Mononuclear cell (primary cell): ENCODE measurements around the gene FGD3. TPM values are rescaled to one million over a fixed set of nuclear protein-coding genes. Genes with fewer than 3 reads are reported as not detected.
"Not testable (repeated sequence)": the region's sequence is repeated elsewhere in the genome, so short reads cannot be mapped to it uniquely, and the experiment has no call there.

ENCODE experiments used
- H3K27me3 ChIP-seq: 2 replicates; pipeline ENCODE4 v1.6.0; 2011; ENCODE audit warnings: low read length, control low read depth; ENCODE audit not compliant: insufficient read depth
- H3K4me1 ChIP-seq: 2 replicates; pipeline ENCODE4 v1.5.1; 2011; ENCODE audit warnings: mild to moderate bottlenecking, low read length, control low read depth; ENCODE audit not compliant: insufficient read depth
- H3K4me3 ChIP-seq: 2 replicates; pipeline ENCODE4 v1.5.1; 2011; ENCODE audit warnings: mild to moderate bottlenecking, low read length, moderate library complexity
- H3K9me3 ChIP-seq: 2 replicates; pipeline ENCODE4 v1.5.1; 2011; ENCODE audit warnings: low read depth, mild to moderate bottlenecking, control low read depth, low read length
- total RNA-seq: library from RNA; depleted of rRNA; stranded (reverse); fragments of >200 nt; gene quantifications from one replicate; pipeline ENCODE4 v1.2.3, GENCODE V29; 2012

FGD3 gene, protein sequence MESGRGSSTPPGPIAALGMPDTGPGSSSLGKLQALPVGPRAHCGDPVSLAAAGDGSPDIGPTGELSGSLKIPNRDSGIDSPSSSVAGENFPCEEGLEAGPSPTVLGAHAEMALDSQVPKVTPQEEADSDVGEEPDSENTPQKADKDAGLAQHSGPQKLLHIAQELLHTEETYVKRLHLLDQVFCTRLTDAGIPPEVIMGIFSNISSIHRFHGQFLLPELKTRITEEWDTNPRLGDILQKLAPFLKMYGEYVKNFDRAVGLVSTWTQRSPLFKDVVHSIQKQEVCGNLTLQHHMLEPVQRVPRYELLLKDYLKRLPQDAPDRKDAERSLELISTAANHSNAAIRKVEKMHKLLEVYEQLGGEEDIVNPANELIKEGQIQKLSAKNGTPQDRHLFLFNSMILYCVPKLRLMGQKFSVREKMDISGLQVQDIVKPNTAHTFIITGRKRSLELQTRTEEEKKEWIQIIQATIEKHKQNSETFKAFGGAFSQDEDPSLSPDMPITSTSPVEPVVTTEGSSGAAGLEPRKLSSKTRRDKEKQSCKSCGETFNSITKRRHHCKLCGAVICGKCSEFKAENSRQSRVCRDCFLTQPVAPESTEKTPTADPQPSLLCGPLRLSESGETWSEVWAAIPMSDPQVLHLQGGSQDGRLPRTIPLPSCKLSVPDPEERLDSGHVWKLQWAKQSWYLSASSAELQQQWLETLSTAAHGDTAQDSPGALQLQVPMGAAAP
- total RNA-seq, result 55.7 TPM

DNA sequence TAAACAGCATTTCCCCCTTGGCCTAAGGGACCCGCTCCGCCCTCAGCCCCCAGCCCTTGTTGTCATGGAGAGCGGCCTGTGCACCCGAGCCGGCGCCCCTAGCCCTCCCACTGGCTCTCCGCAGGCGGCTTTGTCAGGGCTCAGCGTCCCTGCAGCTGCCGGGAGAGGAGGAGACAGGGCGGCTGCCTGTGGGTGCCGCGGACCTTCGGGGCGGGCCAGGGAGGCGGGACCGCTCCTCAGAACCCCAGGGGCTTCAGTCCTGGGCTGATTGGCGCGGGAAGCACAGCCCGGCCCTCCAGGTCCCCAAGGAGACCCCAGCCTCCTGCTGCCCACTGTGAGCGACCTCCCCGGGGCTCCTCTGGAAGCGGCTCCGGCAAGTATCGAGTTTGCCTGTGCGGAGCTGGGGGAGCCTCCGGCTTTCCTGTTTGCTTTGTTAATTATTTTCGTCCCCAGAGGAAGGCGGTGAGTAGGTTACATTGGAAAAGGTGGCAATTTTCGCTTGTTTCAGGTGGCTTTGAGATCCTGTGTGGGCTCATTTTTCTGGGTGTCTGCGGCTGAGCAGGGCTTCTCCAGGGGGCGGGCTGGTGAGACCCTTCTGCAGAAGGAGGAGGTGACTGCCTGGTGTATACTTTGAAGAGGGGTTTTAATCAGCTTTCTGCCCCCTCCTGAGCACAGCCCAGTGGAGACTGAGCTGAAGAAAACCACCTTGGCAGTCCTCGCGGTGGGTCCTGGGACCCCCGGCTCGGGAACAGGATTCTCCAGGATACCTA, at the start of gene FGD3:
Gene FGD3, plus strand, starts transcription at position 256 of the 770 bp plus-strand sequence. CDS start 28,734 bp downstream, outside the sequence.
- peak within 1 kb of the TSS; percentile 43 for H3K4me3 ChIP-seq
- peaks cover 25% of the 10 kb centered on the region for H3K4me1 ChIP-seq
- no peaks in the 10 kb centered on the region for H3K9me3 ChIP-seq
- peaks cover 22% of the 10 kb centered on the region for H3K27me3 ChIP-seq

DNA sequence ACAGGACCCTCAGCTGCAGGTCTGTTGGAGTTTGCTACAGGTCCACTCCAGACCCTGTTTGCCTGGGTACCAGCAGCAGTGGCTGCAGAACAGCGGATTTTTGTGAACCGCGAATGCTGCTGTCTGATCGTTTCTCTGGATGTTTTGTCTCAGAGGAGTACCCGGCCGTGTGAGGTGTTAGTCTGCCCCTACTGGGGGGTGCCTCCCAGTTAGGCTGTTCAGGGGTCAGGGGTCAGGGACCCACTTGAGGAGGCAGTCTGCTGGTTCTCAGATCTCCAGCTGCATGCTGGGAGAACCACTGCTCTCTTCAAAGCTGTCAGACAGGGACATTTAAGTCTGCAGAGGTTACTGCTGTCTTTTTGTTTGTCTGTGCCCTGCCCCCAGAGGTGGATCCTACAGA, 42.2 kb upstream of the FGD3 start:
- not testable (repeated sequence) for H3K27me3 ChIP-seq, H3K9me3 ChIP-seq, H3K4me1 ChIP-seq, H3K4me3 ChIP-seq

DNA sequence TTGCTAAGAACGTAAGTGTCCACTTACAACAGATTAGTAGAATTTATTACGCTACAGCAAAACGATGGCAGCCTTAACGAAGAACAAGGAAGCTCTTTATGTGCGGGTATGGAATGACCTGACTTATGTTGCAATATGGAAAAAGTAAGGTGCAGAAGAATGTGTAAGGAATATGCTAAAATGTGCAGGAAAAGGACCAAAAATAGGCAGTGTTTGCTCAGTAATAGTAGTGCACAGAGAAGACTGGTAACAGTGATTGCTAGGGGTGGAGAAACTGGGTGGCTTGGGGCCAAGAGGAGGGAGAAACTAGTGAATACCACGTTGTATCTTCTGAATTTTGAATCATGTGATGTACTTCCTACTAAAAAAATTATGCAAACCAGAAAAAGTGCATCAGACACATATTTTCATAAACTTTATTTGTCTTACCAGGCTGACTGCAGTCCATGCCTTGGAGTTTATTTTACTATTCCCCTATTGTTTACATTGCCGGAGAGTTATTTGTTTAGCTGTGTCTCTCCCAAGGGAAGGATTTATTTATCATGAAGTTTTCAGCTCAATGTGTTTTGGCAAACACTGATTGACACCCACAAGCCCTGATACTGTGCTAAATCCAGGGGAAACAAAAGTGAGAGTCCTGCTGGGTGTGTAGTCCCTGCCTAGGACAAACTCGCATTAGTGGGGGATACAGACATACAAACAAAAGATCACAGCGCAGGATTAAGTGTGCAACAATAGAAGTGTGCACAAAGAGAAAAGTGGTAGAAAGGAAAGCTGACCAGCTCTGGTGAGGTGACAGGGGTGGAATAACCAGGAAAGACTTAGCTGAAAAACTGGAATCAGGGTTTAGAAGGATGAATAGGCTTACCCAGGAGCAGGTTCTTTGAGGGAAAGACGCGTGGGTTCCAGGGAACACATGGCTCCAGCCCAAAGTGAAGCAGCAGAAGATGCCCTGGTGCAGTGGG, 35.5 kb upstream of the FGD3 start:
- no peaks in the 10 kb centered on the region for H3K4me1 ChIP-seq
- no peaks in the 10 kb centered on the region for H3K9me3 ChIP-seq
- H3K27me3 ChIP-seq, result peaks cover 6% of the 10 kb centered on the region
- no peak overlapping the region for H3K4me3 ChIP-seq

DNA sequence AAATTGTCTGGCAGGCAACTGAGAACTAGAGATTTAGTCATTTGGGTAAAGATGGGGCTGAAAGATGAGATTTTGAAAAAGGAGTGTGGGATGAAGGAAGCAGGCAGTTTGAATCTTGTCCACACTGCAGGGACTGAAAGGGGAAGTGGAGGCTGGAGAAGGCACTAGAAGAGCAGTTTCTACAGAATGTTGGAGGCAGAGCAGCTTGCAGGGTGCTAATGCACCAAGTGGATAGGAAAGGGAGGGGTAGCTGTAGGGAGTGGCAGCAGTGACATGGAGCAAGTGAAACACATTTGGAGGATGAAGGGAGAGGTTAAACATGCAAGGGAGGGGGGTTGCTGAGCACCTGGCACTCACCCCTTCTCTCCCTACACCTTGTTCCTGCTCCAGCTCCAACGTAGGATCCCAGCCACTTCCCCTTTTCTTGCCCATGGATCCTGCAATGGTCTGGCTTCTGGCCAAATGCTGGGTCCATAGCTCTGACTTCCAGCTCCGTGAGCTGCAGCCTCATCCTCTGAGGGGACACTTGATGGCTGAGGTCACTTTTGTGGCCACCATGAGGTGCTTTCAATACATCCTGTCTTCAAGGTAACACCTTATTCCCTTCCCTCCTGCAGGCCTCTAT, 30.0 kb upstream of the FGD3 start:
- H3K4me1 ChIP-seq, result no peaks in the 10 kb centered on the region
- H3K9me3 ChIP-seq, result no peaks in the 10 kb centered on the region
- H3K27me3 ChIP-seq, result no peaks in the 10 kb centered on the region
- no peak overlapping the region for H3K4me3 ChIP-seq

DNA sequence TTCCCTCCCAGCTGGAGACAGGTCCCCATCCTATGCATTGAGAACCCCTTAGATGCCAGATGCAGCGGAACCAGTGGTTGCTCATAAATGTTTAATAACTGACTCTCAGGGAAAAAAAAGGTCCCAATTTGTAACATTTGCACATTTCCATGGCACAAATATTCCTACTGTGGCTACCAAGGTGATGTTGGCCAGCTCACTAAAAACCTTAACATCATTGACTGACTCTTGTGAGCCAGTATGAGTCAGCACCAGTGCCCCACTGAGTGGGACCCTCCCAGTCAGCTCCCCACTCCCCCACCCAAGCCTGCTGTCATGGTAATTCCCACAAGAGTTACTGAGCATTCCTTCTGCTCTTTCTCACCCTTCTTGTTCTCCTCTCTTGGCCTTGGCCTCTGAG, 26.9 kb upstream of the FGD3 start:
- Histone ChIP-seq H3K4me3 (no peak overlapping the region), H3K4me1 (no peaks in the 10 kb centered on the region), H3K9me3 (no peaks in the 10 kb centered on the region), H3K27me3 (no peaks in the 10 kb centered on the region)

DNA sequence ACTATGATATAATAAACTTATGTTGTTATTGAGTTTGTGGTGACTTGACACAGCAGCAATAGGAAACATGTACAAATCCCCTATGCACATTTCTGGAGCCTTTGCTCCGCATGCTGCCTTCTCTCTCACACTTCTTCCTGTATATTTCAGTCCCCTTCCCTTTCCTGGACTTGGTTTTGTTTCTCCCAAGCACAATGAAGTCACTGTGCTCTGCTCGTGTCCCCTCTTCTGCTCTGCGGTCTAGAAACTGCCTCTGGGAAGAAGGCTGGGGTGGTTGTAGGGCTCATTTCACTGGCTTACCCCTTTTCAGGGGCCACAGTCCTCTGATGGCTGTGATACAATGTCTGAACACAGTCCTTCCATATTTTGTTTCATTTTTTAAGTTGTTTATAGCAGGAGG, 15.7 kb upstream of the FGD3 start:
- Histone ChIP-seq H3K4me3 (no peak overlapping the region), H3K4me1 (no peaks in the 10 kb centered on the region), H3K9me3 (no peaks in the 10 kb centered on the region), H3K27me3 (no peaks in the 10 kb centered on the region)

DNA sequence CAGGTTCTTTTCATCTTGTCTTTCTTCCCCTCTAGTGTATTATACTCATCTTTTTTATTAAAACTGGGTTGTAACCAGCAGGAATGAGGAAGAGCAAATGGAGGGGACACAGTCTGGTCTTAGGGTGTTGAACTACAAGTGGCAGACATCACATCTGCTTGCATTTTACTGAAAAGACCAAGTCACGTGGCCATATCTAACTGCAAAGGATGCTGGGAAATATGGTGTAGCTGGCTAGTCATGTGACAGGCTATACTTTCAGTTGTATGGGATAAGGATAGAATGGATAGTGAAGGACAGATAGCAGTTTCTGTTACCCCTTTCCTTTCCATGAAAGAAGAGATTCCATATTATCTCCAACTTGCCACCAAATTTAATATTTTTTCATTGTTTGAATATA, 13.0 kb upstream of the FGD3 start:
- H3K4me1 ChIP-seq, result no peaks in the 10 kb centered on the region
- H3K27me3 ChIP-seq, result no peaks in the 10 kb centered on the region
- H3K9me3 ChIP-seq, result no peaks in the 10 kb centered on the region
- H3K4me3 ChIP-seq, result no peak overlapping the region

DNA sequence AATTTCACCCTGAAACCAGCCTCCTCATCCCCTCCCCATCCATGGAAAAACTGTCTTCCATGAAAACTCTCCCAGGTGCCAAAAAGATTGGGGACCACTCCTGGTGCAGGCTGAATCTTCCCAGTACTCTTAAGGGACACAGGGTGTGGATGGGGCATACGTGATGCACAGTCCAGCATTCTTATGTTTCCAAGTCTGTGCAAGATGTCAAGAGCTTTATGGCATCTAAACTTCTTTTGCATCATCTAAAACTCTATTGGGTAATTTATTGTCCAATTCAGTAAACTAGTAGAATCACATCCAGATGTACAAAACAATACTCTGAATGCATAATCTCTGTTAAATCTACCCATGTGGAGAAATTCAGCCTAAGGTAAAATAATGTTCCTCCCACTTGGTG, 9.3 kb upstream of the FGD3 start:
- Histone ChIP-seq H3K9me3 (no peaks in the 10 kb centered on the region), H3K4me3 (no peak overlapping the region), H3K4me1 (no peaks in the 10 kb centered on the region), H3K27me3 (no peaks in the 10 kb centered on the region)

DNA sequence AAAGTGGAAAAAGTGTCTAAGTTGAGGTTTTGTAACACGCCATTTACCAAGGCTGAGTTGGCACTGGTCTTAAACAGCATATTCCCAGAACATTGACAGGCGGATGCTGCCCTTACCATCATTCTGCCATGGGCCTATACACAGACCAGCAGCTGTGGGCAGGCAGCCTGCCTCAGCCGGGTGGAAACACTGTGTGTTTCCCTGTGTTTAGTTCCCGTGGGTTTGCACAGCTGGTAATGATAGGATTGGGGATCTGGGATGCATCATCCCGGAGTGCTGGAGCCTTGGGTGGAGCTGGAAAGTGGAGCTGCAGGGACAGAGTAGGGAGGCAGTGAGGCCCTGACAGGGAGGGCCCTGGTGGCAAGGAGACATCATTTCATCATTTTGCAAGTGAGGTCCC, 5.5 kb upstream of the FGD3 start:
- Histone ChIP-seq H3K4me1 (peaks cover 2% of the 10 kb centered on the region), H3K4me3 (no peak overlapping the region), H3K9me3 (no peaks in the 10 kb centered on the region)

DNA sequence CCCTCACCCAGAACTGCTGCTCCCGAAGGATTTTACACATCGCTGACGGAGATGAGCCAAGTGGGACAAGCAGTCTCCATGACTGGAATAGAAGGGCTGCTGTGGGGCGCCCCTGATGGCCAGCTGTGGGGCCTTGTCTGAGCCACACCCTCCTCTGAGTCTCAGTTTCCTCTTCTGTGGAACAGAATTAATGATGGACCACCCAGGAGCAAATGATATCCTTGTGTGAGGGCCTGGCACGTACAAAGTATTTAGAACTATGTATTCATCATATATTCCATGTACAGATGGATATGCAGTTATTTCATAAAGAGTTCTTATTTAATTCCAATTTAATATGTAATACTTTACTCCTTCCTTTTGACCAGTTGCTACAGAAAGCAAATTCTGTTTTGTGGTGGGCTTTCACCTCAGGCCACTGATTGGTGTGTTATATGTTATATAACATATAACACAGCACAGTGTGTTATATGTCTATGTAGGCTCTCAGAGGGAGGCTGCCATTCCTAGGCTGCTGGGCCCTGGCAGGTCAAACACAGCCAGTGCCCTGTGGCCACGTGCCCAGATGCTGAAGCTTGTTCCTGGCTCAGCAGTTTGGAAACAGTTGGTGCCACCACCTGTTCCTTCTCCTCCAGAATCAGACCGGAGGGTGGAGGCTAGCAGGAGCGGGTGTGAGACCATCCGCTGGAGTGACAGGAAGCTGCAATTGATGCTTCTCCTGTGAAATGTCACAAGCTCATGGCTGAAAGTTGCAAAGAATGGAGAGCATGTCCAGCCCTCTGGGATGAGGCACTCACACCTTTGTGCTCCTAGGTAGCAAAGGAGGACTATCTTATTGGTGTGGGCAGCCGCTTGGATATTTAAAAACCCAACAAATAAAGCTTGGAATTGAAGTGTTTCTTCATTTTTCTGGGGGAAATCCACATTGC, 4.4 kb upstream of the FGD3 start:
- Histone ChIP-seq H3K4me3 (no peak overlapping the region), H3K9me3 (no peaks in the 10 kb centered on the region), H3K4me1 (peaks cover 12% of the 10 kb centered on the region), H3K27me3 (peaks cover 12% of the 10 kb centered on the region)

More for the DNA sequence above, 5.5 kb upstream of the FGD3 start:
- peaks cover 1% of the 10 kb centered on the region for H3K27me3 ChIP-seq

DNA sequence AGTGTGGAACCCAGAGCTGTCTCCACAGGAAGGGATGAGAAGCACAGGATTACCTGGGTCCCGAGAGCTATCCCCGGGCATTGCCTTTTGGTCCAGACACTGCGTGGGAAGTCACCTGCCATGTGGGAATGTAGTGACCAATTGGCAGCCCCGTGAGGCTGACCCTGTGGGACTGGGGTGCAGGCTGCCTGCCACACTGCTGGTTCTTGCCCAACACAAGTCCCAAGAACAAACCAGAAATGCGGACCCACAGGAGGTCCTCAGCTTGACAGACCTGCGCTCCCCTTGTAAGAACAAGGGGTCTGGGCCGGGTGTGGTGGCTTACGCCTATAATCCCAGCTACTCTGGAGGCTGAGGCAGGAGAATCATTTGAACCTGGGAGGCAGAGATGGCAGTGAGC, 2.4 kb upstream of the FGD3 start:
- peaks cover 19% of the 10 kb centered on the region for H3K4me1 ChIP-seq
- no peak overlapping the region for H3K4me3 ChIP-seq
- no peaks in the 10 kb centered on the region for H3K9me3 ChIP-seq
- H3K27me3 ChIP-seq, result peaks cover 22% of the 10 kb centered on the region

DNA sequence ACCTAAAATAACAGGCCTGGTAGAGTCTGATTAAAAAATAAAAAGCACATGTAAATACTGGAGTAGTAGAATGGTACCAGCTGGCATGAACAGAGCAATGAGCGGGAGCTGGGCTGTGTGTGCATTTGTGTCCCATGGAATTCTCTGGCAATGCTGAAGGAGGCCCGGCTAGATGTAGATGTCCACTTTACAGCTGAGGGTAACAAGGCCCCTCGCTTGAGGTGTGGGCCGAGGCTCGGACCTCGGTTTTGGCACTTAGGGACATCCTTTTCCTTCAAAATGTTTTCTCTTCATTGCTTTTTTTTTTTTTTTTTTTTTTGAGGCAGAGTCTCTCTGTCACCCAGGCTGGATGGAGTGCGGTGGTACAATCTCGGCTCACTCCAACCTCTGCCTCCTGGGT, 1.5 kb upstream of the FGD3 start:
- no peaks in the 10 kb centered on the region for H3K9me3 ChIP-seq
- peaks cover 23% of the 10 kb centered on the region for H3K4me1 ChIP-seq
- no peak overlapping the region for H3K4me3 ChIP-seq
- peaks cover 22% of the 10 kb centered on the region for H3K27me3 ChIP-seq

DNA sequence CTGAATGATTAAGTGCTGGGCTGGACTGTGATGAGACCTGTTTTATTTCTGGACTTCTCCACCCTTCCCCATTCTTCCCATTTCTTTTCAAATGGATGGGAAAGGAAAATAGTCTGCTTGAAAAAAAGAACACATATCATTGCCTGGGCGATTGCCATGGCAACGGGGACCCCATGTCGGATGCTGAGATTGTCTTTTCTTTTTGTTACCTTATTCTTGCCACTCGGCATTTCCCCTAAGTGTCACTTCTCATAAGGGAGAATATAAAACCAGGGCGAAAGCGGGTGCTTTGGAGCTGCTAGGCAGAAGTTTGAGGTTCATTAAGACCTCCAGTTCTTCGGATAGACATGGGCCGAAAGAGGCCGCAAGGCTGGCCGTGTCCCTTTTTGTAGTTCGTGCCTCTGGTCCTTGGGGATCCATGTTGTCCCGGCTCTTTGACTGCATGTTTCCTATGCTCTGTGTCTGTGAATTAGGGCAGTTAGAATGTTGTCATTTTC, 763 bp downstream of the FGD3 start:
- no peaks in the 10 kb centered on the region for H3K9me3 ChIP-seq
- peak overlapping the region; percentile 43 for H3K4me3 ChIP-seq
- peaks cover 31% of the 10 kb centered on the region for H3K4me1 ChIP-seq

More for the DNA sequence above, 763 bp downstream of the FGD3 start:
- peaks cover 22% of the 10 kb centered on the region for H3K27me3 ChIP-seq
